Duodenal mucosa (tissue), 2 donors: ENCODE data around the gene MED15.

Experiments used
- H3K27ac ChIP-seq: one replicate; pipeline ENCODE4 v1.7.0; 2013; ENCODE audit warnings: low read depth, low read length
- H3K27me3 ChIP-seq, 2 donors: one replicate each; pipeline ENCODE4 v1.7.0; 2013; ENCODE audit warnings: low read length in 2 of 2, control low read depth in 1 of 2; ENCODE audit not compliant: insufficient read depth in 2 of 2, control insufficient read depth in 1 of 2
- H3K36me3 ChIP-seq, 2 donors: one replicate each; pipeline ENCODE4 v1.7.0; 2013; ENCODE audit warnings: low read length in 2 of 2, control low read depth in 1 of 2; ENCODE audit not compliant: insufficient read depth in 2 of 2, control insufficient read depth in 1 of 2
- H3K4me1 ChIP-seq, 2 donors: one replicate each; pipeline ENCODE4 v1.7.0; 2013; ENCODE audit warnings: low read length in 2 of 2, control low read depth in 1 of 2; ENCODE audit not compliant: insufficient read depth in 2 of 2, control insufficient read depth in 1 of 2
- H3K4me3 ChIP-seq, 2 donors: one replicate each; pipeline ENCODE4 v1.7.0; 2013; ENCODE audit warnings: low read length in 2 of 2, low read depth in 1 of 2
- H3K9ac ChIP-seq, 2 donors: one replicate each; pipeline ENCODE4 v1.7.0; 2013; ENCODE audit warnings: low read length in 2 of 2, low read depth in 1 of 2
- H3K9me3 ChIP-seq, 2 donors: one replicate each; pipeline ENCODE4 v1.7.0; 2013; ENCODE audit warnings: low read length in 2 of 2, control low read depth in 1 of 2; ENCODE audit not compliant: control insufficient read depth in 1 of 2

Gene MED15

DNA sequence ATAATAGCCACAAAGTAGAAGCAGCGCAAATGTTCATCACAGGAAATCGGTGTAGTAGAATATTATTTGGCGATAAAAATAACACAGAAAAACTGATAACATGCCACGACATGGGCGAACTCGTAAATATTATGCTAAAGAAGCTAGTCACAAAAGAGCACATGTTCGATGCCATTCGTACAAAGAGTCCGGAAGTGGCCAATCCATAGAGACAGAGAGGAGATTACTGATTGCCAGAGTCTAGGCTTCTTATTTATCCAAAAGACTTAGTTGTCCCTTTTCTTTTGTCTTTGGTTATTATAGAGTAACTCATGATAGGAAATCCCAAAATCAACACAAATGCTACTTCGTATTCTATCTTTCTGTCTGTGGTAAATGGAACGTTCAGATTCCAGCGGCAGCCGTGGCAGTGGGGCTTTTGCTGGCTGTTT is 56.5 kb downstream of the MED15 start:
- Histone ChIP-seq H3K27me3 (no peaks in the 10 kb centered on the region), H3K9me3 (no peaks in the 10 kb centered on the region), H3K4me1 (peaks cover 16% of the 10 kb centered on the region in 2 donors), H3K9ac (no peak overlapping the region), H3K27ac (no peak overlapping the region), H3K36me3 (peaks cover 40 to 73% of the 10 kb centered on the region in 2 donors), H3K4me3 (no peak overlapping the region)

DNA sequence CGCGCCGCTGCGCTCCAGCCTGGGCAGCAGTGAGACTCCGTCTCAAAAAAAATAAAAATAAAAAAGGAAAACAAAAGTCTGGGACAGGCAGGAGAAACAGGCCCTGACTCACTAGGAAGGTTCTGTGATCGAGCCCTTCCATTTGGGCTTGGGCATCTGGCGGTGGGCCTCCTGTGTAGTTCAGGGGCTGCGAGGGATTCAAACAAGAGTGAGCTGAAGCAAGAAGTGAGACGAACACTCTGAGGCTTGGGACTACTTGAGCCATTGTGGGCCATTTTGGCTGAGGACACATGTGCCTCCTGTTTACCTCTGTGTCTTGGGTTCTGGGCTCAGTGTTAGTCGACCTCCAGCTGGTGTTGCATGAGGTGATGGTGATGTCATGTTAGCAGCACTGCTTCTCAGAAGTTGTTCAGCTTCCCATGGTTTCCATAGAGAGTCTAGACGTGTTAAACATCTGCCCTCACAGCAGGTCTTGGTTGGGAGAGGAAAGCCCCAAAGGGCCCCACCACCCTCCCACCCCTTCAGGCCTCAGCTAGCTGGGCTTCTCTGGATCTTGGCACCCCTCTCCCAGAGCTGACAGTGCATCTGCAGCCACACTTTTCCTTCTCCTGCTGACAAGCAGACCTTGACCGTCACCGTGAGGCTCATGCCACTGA is 57.8 kb downstream of the MED15 start:
- peaks cover 22 to 24% of the 10 kb centered on the region in 2 donors for H3K4me1 ChIP-seq
- peaks cover 42 to 71% of the 10 kb centered on the region in 2 donors for H3K36me3 ChIP-seq
- no peaks in the 10 kb centered on the region for H3K9me3 ChIP-seq
- no peak overlapping the region for H3K27ac ChIP-seq
- no peak overlapping the region for H3K9ac ChIP-seq
- no peaks in the 10 kb centered on the region for H3K27me3 ChIP-seq
- no peak overlapping the region for H3K4me3 ChIP-seq

DNA sequence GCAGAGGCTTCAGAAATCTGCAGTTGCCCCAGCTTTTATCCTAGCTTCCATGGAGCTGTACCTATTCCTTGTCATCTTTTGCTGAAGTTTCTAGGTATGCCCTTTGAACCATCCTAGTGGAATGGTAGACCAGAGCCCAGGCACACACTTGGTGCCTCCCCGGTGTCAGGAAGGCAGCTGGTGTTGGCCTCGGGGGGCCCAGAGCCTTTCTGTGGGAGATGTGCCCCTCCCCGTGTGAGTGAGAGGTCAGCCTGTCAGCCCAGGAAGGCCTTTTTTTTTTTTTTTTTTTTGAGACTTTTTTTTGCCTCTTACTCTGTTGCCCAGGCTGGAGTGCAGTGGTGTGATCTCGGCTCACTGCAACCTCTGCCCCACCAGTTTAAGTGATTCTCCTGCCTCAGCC is 58.4 kb downstream of the MED15 start:
- Histone ChIP-seq H3K27ac (no peak overlapping the region), H3K9me3 (no peaks in the 10 kb centered on the region), H3K4me1 (peaks cover 22 to 24% of the 10 kb centered on the region in 2 donors), H3K36me3 (peaks cover 38 to 72% of the 10 kb centered on the region in 2 donors), H3K27me3 (no peaks in the 10 kb centered on the region), H3K9ac (no peak overlapping the region), H3K4me3 (no peak overlapping the region)

DNA sequence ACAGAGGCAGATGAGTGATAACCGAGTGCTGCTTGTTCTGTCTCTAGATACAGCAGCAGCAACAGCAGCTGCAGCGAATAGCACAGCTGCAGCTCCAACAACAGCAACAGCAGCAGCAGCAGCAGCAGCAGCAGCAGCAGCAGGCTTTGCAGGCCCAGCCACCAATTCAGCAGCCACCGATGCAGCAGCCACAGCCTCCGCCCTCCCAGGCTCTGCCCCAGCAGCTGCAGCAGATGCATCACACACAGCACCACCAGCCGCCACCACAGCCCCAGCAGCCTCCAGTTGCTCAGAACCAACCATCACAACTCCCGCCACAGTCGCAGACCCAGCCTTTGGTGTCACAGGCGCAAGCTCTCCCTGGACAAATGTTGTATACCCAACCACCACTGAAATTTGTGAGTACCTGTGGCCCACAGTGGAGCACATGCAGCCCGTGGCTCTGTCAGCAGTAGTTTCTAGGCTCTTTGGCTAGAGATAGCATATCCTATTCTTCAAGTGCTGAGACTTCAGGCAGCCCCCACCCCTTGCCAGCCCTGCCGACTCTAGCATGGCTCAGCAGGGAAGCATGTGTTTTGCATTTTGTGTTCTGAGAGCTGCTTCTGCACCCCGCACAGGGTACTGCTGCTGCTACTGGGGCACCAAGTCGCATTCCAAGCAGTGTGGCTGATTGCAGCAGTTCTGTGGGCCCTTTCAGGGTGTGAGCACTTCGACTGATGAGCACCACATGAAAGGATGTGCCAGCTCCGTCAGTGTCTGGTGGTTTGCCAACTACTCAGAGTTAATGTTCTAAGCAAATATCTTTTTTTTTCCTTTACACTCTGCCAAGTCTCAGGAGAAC is 59.2 kb downstream of the MED15 start:
- no peaks in the 10 kb centered on the region for H3K27me3 ChIP-seq
- no peaks in the 10 kb centered on the region for H3K9me3 ChIP-seq
- H3K27ac ChIP-seq, result no peak overlapping the region
- H3K4me1 ChIP-seq, result peaks cover 22 to 24% of the 10 kb centered on the region in 2 donors
- peaks cover 43 to 78% of the 10 kb centered on the region in 2 donors for H3K36me3 ChIP-seq
- no peak overlapping the region for H3K9ac ChIP-seq
- no peak overlapping the region for H3K4me3 ChIP-seq

DNA sequence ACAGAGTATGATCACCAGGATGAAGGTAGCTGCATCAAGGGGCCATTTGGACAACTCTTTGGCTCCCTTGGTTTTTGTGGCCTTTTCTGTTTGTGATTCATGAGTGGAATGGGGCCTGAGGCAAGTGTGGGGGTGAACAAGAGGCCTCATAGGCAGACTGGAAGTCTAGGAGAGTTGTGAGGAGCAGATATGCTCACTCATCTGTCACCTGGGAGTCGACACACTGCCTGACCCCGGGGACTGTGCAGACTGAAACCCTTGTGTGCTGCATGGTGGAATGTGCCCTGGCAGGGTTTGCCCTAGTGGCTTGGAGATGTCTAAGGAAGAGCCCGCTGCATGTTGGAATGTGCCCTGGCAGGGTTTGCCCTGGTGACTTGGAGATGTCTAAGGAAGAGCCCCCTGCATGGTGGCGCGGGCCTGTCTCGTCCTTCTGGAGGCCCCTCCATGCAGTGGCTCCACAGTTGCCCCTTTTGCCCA is 60.0 kb downstream of the MED15 start:
- Histone ChIP-seq H3K9me3 (no peaks in the 10 kb centered on the region), H3K9ac (no peak overlapping the region), H3K27ac (no peak overlapping the region), H3K36me3 (peaks cover 48 to 78% of the 10 kb centered on the region in 2 donors), H3K4me1 (peaks cover 22 to 24% of the 10 kb centered on the region in 2 donors), H3K27me3 (no peaks in the 10 kb centered on the region), H3K4me3 (no peak overlapping the region)

DNA sequence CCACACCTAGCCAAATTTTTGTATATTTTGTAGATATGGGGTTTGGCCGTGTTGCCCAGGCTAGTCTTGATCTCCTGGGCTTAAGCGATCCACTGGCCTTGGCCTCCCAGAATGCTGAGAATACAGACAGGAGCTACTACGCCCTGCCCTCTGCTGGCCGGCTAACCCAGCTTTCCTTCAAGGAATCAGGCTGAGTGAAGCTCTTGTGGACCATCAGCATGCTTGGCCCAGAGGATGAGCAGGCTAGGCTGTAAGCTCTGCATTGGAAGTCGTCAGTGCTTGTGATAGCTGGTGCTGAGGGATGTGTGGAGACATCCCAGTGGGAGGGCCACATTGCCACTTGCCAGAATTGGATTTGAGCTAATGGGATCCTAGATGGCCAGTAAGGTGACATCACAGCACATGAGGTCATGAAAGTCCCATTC is 60.6 kb downstream of the MED15 start:
- Histone ChIP-seq H3K36me3 (peaks cover 48 to 81% of the 10 kb centered on the region in 2 donors), H3K27me3 (no peaks in the 10 kb centered on the region), H3K27ac (no peak overlapping the region), H3K4me1 (peaks cover 22 to 24% of the 10 kb centered on the region in 2 donors), H3K9ac (no peak overlapping the region), H3K4me3 (no peak overlapping the region), H3K9me3 (no peaks in the 10 kb centered on the region)

DNA sequence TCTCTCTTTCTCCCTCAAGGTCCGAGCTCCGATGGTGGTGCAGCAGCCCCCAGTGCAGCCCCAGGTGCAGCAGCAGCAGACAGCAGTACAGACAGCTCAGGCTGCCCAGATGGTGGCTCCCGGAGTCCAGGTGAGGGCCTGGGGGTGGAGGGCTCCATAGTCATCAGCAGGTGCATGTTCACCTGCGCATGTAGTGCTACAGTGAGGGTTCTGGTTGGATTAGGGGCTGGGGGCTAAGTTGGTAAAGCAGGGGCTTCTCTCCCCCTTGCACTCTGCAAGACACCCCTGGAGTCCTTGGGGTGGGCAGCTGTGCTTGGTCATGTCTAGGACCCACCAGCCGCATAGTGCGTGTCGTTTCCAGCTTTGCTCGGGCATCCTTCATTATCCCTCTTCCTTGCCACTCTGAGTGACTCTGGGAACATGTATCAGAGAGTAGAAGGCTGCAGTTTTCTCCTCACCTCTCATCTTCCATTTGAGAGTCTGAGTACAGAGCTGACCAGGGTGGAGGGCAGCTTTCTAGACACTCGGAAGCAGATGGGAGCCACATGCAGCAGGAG is 61.2 kb downstream of the MED15 start:
- H3K9me3 ChIP-seq, result no peaks in the 10 kb centered on the region
- H3K4me3 ChIP-seq, result no peak overlapping the region
- H3K36me3 ChIP-seq, result peaks cover 54 to 82% of the 10 kb centered on the region in 2 donors
- peaks cover 22 to 24% of the 10 kb centered on the region in 2 donors for H3K4me1 ChIP-seq
- no peak overlapping the region for H3K9ac ChIP-seq
- no peaks in the 10 kb centered on the region for H3K27me3 ChIP-seq
- no peak overlapping the region for H3K27ac ChIP-seq

DNA sequence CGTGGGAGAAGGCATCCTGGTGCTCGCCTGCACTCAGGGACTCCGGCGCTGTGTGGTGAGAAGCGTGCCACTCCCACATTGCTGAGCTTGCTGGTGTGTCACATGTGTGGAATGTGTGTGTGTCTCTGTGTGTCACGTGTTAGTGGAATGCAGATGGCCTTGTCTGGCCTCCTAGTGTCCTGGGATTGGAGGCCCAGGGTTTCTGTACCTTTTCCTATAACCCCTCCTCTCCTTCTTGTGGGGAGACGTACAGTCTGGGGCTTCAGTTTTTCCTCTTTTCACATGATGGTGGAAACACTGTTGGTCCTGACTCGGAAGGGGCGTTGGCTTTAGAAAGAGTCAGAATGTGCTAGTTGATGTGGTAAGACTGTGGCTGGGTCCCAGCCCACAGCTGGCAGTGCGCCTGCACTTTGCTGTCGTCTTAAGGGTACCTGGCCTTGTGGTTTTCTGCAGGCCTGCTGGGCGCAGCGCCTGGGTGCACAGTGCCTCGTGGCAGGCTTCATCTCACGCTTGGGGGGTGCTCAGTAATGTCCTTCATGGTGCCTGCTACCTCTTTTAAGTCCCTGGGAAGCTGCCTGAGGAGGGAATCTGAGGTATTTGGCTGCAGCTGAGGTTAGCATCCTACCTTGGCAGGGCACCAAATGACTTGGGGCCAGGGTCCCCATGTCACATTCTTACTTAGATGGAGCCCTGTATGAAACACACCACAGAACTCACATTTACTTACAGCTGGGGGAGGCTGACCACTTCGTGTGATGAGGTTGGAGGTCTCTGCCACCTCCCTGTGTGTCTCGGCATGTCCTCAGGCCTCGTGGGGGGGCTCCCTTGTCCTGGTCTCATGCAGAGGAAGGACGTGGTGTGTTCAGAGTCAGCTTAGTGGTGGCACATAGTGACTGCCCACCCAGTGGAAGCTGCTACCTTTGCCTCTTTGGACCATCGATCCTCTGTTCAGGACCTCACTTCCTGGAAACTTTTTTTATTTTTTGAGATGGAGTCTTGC is 61.9 kb downstream of the MED15 start:
- Histone ChIP-seq H3K9ac (no peak overlapping the region), H3K9me3 (no peaks in the 10 kb centered on the region), H3K4me1 (peaks cover 22 to 24% of the 10 kb centered on the region in 2 donors), H3K36me3 (peaks cover 61 to 89% of the 10 kb centered on the region in 2 donors), H3K27me3 (no peaks in the 10 kb centered on the region), H3K4me3 (no peak overlapping the region), H3K27ac (no peak overlapping the region)

DNA sequence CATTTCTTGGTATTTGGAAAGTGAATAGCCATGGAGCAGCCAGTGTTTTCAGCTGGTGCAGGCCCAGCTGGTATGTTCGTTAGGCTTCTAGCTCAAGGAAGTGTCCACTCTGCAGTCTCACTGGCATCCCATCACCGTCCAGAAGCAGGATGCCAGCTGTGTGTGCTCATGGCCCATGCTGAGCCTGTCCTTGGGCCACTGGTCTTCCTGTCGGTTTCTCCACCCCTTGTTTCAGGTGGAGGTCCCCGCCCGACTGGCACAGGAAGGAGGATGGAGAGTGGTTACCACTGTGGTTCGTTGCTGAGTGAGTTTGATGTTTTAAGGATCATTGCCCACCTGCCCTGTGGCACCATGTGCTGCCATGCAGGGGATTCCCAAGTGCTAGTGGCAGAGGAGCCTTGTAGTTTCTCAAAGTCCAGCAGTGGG is 63.7 kb downstream of the MED15 start:
- Histone ChIP-seq H3K9me3 (no peaks in the 10 kb centered on the region), H3K36me3 (peaks cover 61 to 84% of the 10 kb centered on the region in 2 donors), H3K27me3 (no peaks in the 10 kb centered on the region), H3K4me1 (peaks cover 22 to 24% of the 10 kb centered on the region in 2 donors), H3K4me3 (no peak overlapping the region), H3K9ac (no peak overlapping the region), H3K27ac (no peak overlapping the region)
